Ascending aorta (tissue), 2 donors: ENCODE data around the gene CCDC136. TPM values are rescaled to one million over a fixed set of nuclear protein-coding genes. Genes with fewer than 3 reads are reported as not detected.

Source experiments
- DNase-seq, 2 donors: peaks; one replicate each; pipeline ENCODE4 v3.0.0-alpha.2; 2019; ENCODE audit warnings: low spot score in 2 of 2
- H3K27ac ChIP-seq, 2 donors: fragments of 200-600 bp; sonication (generic); one replicate each; pipeline ENCODE4 v1.5.1; 2016 to 2017; ENCODE audit warnings: mild to moderate bottlenecking in 1 of 2
- H3K27me3 ChIP-seq: fragments of 200-600 bp; sonication (generic); one replicate; pipeline ENCODE4 v1.5.1; 2017
- H3K36me3 ChIP-seq, 2 donors: fragments of 200-600 bp; sonication (generic); one replicate each; pipeline ENCODE4 v1.5.1; 2016
- H3K4me1 ChIP-seq, 2 donors: fragments of 200-600 bp; sonication (generic); one replicate each; pipeline ENCODE4 v1.5.1; 2016 to 2017; ENCODE audit warnings: mild to moderate bottlenecking in 1 of 2
- H3K4me3 ChIP-seq, 2 donors: fragments of 200-600 bp; sonication (generic); one replicate each; pipeline ENCODE4 v1.5.1; 2016 to 2017; ENCODE audit warnings: mild to moderate bottlenecking in 1 of 2
- H3K9me3 ChIP-seq, 2 donors: fragments of 200-600 bp; sonication (generic); one replicate each; pipeline ENCODE4 v1.5.1; 2016
- CTCF ChIP-seq, 3 experiments: fragments of 200-600 bp in 2 of 3; fragments of 450-650 bp in 1 of 3; sonication (generic) in 2 of 3; IDR thresholded peaks; one replicate each; pipeline ENCODE4 v1.5.1; 2016 to 2019; ENCODE audit warnings: antibody characterized with exemption in 3 of 3, mild to moderate bottlenecking in 1 of 3, moderate library complexity in 1 of 3
- intact Hi-C: fragments of 100-400 bp; cut with DNase I; formaldehyde crosslinking; loops from one replicate; pipeline ENCODE4 v1.15.1; 2023
- total RNA-seq: library from RNA; depleted of rRNA; stranded (reverse); fragments of >200 nt; gene quantifications from one replicate; pipeline ENCODE4 v1.1.0, GENCODE V29; 2016

CCDC136 gene
- total RNA-seq, 1 donor from 2014 or later = 0.64 TPM

GRCh38 chr7:128833946-128834325, 42.2 kb downstream of the CCDC136 start:
- Histone ChIP-seq H3K4me3 (peak overlapping the region in 1 of 2 donors; percentile 88), H3K9me3 (no peaks in the 10 kb centered on the region), H3K4me1 (peaks cover 6 to 33% of the 10 kb centered on the region in 2 donors), H3K27ac (peak overlapping the region; percentile 92 to 95), H3K36me3 (peaks cover 22 to 26% of the 10 kb centered on the region in 2 donors), H3K27me3 (no peaks in the 10 kb centered on the region)
- no peak for DNase-seq
- TF ChIP-seq CTCF (IDR thresholded peaks at IDR 0.05) = no peak
- intact Hi-C loops = loop anchor here (5.0 kb wide), 2 partner anchors 77 to 993 kb away; no protein-coding TSS in a partner anchor

- Histone ChIP-seq H3K9me3 (no peaks in the 10 kb centered on the region), H3K4me1 (peaks cover 6 to 26% of the 10 kb centered on the region in 2 donors), H3K27ac (peak overlapping the region; percentile 78 to 92), H3K4me3 (no peak overlapping the region), H3K27me3 (no peaks in the 10 kb centered on the region), H3K36me3 (peaks cover 36 to 40% of the 10 kb centered on the region in 2 donors)
- DNase-seq = no peak
- TF ChIP-seq CTCF (IDR thresholded peaks at IDR 0.05) = no peak
- intact Hi-C loops = no loop called here
Observed at GRCh38 chr7:128835231-128835751, 43.5 kb downstream of the CCDC136 start.

GRCh38 chr7:128835790-128836641, 44.2 kb downstream of the CCDC136 start:
- no peaks in the 10 kb centered on the region for H3K9me3 ChIP-seq
- no peaks in the 10 kb centered on the region for H3K27me3 ChIP-seq
- H3K4me1 ChIP-seq = peaks cover 6 to 26% of the 10 kb centered on the region in 2 donors
- H3K36me3 ChIP-seq = peaks cover 42 to 46% of the 10 kb centered on the region in 2 donors
- TF ChIP-seq CTCF (IDR thresholded peaks at IDR 0.05) = no peak
- peak in 1 of 2 donors; percentile 81 for DNase-seq
- H3K4me3 ChIP-seq = no peak overlapping the region
- intact Hi-C loops = no loop called here
- H3K27ac ChIP-seq = peak overlapping the region; percentile 78 to 92

- intact Hi-C loops = no loop called here
- Histone ChIP-seq H3K27ac (peak overlapping the region; percentile 78 to 92), H3K9me3 (no peaks in the 10 kb centered on the region), H3K4me3 (no peak overlapping the region), H3K36me3 (peaks cover 45 to 54% of the 10 kb centered on the region in 2 donors), H3K27me3 (no peaks in the 10 kb centered on the region), H3K4me1 (peaks cover 6 to 26% of the 10 kb centered on the region in 2 donors)
- no peak for DNase-seq
- no peak for TF ChIP-seq CTCF (IDR thresholded peaks at IDR 0.05)
Observed at GRCh38 chr7:128836729-128837348, 45.1 kb downstream of the CCDC136 start.

- Histone ChIP-seq H3K4me1 (peaks cover 6 to 24% of the 10 kb centered on the region in 2 donors), H3K36me3 (peaks cover 52 to 61% of the 10 kb centered on the region in 2 donors), H3K27me3 (no peaks in the 10 kb centered on the region), H3K4me3 (no peak overlapping the region), H3K27ac (peak overlapping the region in 1 of 2 donors; percentile 25), H3K9me3 (no peaks in the 10 kb centered on the region)
- TF ChIP-seq CTCF (IDR thresholded peaks at IDR 0.05) = no peak
- intact Hi-C loops = no loop called here
- peak in 1 of 2 donors; percentile 62 for DNase-seq
Observed at GRCh38 chr7:128837521-128837921, 45.8 kb downstream of the CCDC136 start.
